ENCODE measurements around the gene PDZRN3.
A peak's percentile ranks its signal among the peaks of the same experiment; 100 is the strongest.

The PDZRN3 gene

GRCh38 chr3:73520931-73521461 lies 103.7 kb downstream of the PDZRN3 start:
- DNase-seq (ENCODE audit: low read depth) = peak; percentile 82

- DNase-seq (ENCODE audit: low read depth) = no peak
Measured at GRCh38 chr3:73516631-73517030, 108.1 kb downstream of the PDZRN3 start.

DNA sequence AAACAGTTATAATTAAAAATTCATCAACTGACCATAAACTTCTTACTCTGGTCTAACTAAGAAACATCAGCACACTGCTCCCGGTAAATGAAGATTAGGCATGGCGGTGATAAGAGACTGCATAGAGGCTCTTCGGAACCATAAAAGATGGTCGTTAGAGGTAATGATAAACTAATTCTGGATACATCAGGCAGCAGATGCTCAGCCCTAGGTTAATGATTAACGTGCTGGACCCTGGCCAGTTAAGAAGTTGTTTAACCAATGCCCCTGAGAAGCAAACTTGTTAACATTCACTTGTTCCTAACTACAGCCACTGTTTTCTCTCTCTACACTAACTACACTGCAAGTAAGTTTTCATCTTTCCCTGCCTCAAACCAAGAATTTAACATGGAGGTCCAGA lies 111.5 kb downstream of the PDZRN3 start:
- DNase-seq (ENCODE audit: low read depth) = no peak

- DNase-seq (ENCODE audit: low read depth) = no peak
Measured at GRCh38 chr3:73511571-73512525, 112.9 kb downstream of the PDZRN3 start.

DNA sequence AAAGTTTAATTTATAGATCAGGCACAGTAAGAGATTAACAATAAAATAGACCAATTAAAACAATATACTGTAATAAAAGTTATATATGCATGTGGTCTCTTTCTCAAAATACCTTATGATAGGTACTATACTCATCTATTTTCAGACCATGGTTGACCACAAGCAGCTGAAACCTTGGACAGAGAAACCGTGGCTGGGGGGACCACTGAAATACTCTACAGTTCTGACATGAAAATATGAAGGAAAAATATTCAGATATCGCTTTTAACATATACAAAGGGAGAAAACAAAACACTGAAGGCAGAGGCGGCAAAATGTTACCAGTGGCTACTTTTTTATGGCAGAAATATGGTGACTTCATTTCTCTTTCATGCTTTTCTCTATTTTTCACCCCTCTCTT lies 114.0 kb downstream of the PDZRN3 start:
- DNase-seq (ENCODE audit: low read depth) = no peak

DNA sequence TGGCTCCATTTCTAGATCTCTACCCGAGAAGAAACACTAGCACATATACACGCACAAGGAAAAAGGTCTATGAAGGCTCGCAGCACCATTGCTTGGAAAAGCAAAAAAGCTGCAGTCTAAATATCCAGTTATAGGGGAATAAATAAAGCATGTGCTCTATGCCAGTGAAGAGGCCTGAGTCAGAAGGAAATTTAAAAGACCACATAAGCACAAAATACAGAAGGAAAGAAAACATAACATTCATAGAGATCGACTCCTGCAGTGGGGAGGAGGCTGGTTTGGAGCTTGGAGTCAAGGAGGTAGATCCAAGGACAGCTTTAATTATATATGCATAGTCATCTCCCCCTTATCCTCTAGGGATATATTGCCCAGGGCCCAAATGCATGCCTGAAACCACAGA lies 114.4 kb downstream of the PDZRN3 start:
- DNase-seq (ENCODE audit: low read depth) = no peak

DNA sequence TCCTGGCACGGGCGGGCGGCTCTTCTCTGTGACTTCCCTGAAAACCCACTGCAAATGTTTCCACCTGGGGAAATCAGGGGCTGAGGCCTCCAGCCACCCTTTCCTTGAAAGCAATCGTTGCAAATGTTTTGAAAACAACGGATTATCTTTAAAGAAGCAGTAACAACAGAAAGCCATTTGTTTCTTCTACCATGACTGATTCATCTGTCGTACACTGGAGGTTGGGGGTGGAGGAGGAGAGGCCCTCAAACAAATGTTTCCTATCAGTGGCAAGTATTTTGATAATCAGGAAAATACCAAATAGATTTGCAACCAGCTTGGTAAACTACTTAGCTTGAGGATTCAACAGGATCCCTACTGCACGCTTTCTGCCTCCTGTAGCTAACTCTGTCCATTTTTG lies 114.9 kb downstream of the PDZRN3 start:
- DNase-seq (ENCODE audit: low read depth) = no peak

- no peak for DNase-seq (ENCODE audit: low read depth)
Measured at GRCh38 chr3:73509066-73509465, 115.7 kb downstream of the PDZRN3 start.

- no peak for DNase-seq (ENCODE audit: low read depth)
Measured at GRCh38 chr3:73508330-73508954, 116.3 kb downstream of the PDZRN3 start.

DNA sequence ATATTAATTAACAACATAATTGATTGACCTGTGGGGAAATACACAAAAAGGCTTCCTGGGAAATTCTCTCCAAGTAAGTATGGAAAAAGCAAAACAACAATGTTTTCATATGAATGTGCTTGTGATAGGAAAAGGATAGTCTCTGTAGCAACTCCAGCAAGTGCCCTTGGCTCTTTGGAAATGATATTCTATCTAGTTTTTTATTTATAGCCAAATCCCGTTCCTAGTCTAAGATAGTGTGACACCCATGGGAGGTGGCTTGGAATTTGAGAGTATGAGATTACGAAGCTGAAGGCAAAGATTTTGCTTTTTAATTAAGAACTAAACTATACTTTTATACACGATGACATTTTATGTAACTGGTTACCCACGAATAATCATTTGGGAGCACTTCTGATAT lies 119.9 kb downstream of the PDZRN3 start:
- no peak for DNase-seq (ENCODE audit: low read depth)

DNA sequence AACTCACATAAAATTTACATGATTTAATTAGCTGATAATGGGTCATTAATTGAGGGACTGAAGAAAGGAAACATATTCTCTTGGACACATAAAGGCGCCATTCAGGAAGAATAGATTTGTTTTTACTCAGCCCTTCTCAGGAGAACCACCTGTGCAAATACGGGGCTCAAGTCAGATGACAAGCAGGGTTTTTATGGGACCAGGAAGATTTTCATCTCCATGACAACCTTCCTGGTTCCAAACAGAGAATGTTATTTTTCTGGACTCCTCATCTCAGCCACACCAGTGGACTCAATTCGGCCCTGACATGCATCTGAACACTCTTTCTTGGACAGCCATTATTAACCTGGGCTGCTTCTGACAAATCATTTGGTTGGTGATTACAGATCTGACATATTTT lies 120.5 kb downstream of the PDZRN3 start:
- no peak for DNase-seq (ENCODE audit: low read depth)

DNA sequence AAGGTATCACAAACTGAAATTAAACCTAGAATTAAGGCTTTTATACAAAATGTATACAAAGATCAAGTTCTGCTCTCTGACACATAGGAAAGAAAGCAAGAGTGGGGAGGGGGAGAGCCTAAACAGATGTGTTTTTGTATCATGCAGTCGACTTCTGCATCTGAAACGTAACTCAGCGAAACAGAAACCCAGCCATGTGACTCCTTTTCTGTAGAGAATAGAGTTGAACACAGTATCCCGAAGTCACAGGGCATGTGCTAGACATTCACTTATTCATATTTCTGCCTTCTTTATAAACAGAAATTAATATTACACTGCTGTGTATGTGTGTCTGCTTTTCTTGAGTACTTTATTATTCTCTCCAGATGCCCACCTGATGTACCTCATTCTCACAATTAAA lies 121.0 kb downstream of the PDZRN3 start:
- no peak for DNase-seq (ENCODE audit: low read depth)

- peak; percentile 73 for DNase-seq (ENCODE audit: low read depth)
Measured at GRCh38 chr3:73502609-73503583, 121.8 kb downstream of the PDZRN3 start.

- peak; percentile 42 for DNase-seq (ENCODE audit: low read depth)
Measured at GRCh38 chr3:73500321-73500720, 124.4 kb downstream of the PDZRN3 start.

- no peak for DNase-seq (ENCODE audit: low read depth)
Measured at GRCh38 chr3:73499787-73500186, 125.0 kb downstream of the PDZRN3 start.

DNA sequence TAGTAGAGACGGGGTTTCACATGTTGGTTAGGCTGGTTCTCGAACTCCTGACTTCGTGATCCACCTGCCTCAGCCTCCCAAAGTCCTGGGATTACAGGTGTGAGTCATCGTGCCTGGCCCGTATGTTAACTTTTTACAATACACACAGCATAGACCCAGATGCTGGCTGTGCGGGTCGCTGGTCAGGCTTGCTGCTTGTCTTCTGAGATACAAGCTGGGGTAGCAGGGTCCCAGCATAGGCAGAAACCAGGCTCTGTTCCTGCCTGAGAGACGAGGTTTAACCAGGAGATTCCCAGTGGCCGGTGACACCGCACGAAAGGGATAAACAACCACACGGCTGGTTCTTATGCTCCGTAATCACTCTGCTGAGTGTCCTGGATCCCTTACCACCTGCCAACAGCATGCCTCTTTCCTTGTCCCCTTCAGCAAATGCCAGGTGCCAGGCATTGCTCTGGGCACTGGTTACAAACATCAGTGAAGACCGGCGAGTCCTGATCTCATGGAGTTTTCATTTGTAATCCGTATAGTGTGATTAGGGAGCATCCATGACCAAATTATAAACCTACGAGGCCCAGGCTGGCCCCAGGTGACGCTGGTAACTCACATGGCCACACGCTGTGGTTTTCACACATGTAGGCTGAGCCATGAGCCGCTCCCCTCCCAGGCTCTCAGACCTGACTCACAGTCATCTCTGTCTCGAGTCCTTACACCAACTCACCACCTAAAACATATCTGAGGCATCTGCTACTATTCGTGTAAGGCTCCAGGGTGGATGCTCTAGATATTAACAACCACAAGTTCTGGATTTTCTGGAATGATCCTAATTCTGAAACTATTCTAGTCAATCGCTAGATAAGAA lies 125.7 kb downstream of the PDZRN3 start:
- no peak for DNase-seq (ENCODE audit: low read depth)

GRCh38 chr3:73497646-73498406 lies 126.9 kb downstream of the PDZRN3 start:
- DNase-seq (ENCODE audit: low read depth) = no peak

DNA sequence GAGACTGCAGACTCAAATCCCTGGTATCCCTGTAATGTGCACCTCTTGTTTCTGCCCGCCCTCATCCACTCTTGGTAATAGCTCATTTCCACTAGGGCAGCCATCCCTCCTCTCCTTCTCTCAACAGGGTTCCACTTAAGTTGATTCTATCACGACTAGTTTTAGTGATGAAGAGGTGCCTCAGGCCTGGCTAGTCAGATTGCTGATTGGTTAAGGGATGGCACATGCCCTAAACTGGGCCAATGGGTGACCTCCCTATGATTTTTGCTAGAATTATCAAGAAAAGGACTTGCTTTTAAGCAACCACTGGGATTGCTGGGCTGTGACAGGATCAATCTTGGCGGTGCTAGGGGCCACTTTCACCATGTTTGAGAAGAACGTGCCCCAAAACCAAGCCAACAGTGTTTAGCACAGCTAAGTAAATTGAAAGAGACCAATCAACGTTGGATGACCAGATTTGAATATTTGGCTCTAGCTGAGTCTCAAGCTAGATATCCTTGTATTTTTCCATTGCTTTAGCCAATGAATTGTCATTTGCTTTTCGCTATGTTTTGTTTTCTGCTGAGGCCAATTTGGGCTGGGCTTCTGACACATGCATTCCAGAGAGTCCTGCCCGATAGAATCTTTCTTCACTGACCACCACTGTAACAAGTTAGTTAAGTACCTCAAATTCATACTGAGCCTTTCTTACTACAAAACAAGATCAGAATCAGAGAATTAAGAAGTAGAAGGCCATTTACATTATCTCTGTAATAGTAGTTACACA lies 131.0 kb downstream of the PDZRN3 start:
- peak; percentile 77 for DNase-seq (ENCODE audit: low read depth)

- DNase-seq (ENCODE audit: low read depth) = no peak
Measured at GRCh38 chr3:73492186-73492585, 132.6 kb downstream of the PDZRN3 start.

- no peak for DNase-seq (ENCODE audit: low read depth)
Measured at GRCh38 chr3:73491287-73491662, 133.5 kb downstream of the PDZRN3 start.
